ENCODE measurements around the gene ERMAP. TPM values are rescaled to one million over a fixed set of nuclear protein-coding genes. Genes with fewer than 3 reads are reported as not detected.

Gene ERMAP
- total and polyA plus RNA-seq, 10 of the 15 experiments (the other 5 are each of a cell fraction or from before 2014, with no cell fraction given) = 1.4 to 6.8 (median 4.1) TPM

- no peak for TF ChIP-seq SKIL (IDR thresholded peaks at IDR 0.05; ENCODE audit: low read depth, poor library complexity, severe bottlenecking)
- no peak for TF ChIP-seq SPI1 (IDR thresholded peaks at IDR 0.05; ENCODE audit: borderline replicate concordance, insufficient read depth, low read depth, low read length)
- no peak for TF ChIP-seq FOS (IDR thresholded peaks at IDR 0.05; ENCODE audit: borderline replicate concordance, extremely low read depth, insufficient read length)
- no peak for TF ChIP-seq BCLAF1 (IDR thresholded peaks at IDR 0.05)
- TF ChIP-seq RB1 (IDR thresholded peaks at IDR 0.05; ENCODE audit: borderline replicate concordance) = no peak
- TF ChIP-seq DPF2 (IDR thresholded peaks at IDR 0.05) = no peak
- TF ChIP-seq NR2F1 (conservative IDR thresholded peaks at IDR 0.05) = no peak
- peak; percentile 48; the same call in 1 of the 2 replicates for TF ChIP-seq IRF4 (IDR thresholded peaks at IDR 0.05; ENCODE audit: low read depth, low read length)
- TF ChIP-seq ZBTB33 (IDR thresholded peaks at IDR 0.05) = no peak
- no peak for TF ChIP-seq CBFB (IDR thresholded peaks at IDR 0.05; ENCODE audit: low read depth)
- peak; percentile 73; the same call in 1 of the 2 replicates for TF ChIP-seq SMC3 (IDR thresholded peaks at IDR 0.05; ENCODE audit: borderline replicate concordance, low read length)
- peak; percentile 69 for TF ChIP-seq RUNX3 (IDR thresholded peaks at IDR 0.05; ENCODE audit: low read length)
- no peak for TF ChIP-seq NFIC (IDR thresholded peaks at IDR 0.05; ENCODE audit: low read depth, low read length)
- no peak for TF ChIP-seq STAT3 (IDR thresholded peaks at IDR 0.05; ENCODE audit: low read depth, low read length)
- no peak for TF ChIP-seq NFXL1 (IDR thresholded peaks at IDR 0.05; ENCODE audit: borderline replicate concordance)
- TF ChIP-seq HDAC2 (IDR thresholded peaks at IDR 0.05) = no peak
- no peak for TF ChIP-seq USF2 (IDR thresholded peaks at IDR 0.05; ENCODE audit: borderline replicate concordance, low read depth, low read length)
- no peak for TF ChIP-seq ZNF217 (IDR thresholded peaks at IDR 0.05)
- TF ChIP-seq CEBPB (IDR thresholded peaks at IDR 0.05; ENCODE audit: borderline replicate concordance in 1 of 2, low read depth in 2 of 2, low read length in 2 of 2) = no peak
- TF ChIP-seq MYC (IDR thresholded peaks at IDR 0.05; ENCODE audit: insufficient read depth, insufficient read length, insufficient replicate concordance, low read length, severe bottlenecking) = no peak
Observed at GRCh38 chr1:42777852-42778251, 39.1 kb upstream of the ERMAP start (continued).
